Thyroid gland (tissue), 4 donors: ENCODE results near the gene PLXDC2.

Experiments
- CTCF ChIP-seq, 6 experiments: fragments of 200-600 bp in 3 of 6; fragments of 450-650 bp in 3 of 6; sonication (generic) in 3 of 6; IDR thresholded peaks; one replicate each; pipeline ENCODE4 v1.5.1; 2016 to 2019; ENCODE audit warnings: antibody characterized with exemption in 6 of 6, mild to moderate bottlenecking in 2 of 6, inconsistent platforms in 1 of 6, moderate library complexity in 1 of 6
- POLR2A ChIP-seq, 2 donors: fragments of 450-650 bp; IDR thresholded peaks; one replicate each; pipeline ENCODE4 v1.6.1; 2017; ENCODE audit warnings: antibody characterized with exemption in 2 of 2, mild to moderate bottlenecking in 2 of 2, moderate library complexity in 1 of 2

GRCh38 chr10:20100171-20100570, 283.9 kb downstream of the PLXDC2 start:
- no peak for TF ChIP-seq CTCF (IDR thresholded peaks at IDR 0.05)
- TF ChIP-seq POLR2A (IDR thresholded peaks at IDR 0.05), result no peak
